Common myeloid progenitor, CD34-positive (primary cell): ENCODE data around the gene CCDC187.

Experiments
- CTCF ChIA-PET: fragments of 350-600 bp; sonication (Branson Sonifier 250); formaldehyde crosslinking; loops from one replicate; lab custom pipeline; 2021; ENCODE audit warnings: antibody characterized with exemption; lab: Charles Lee
- POLR2A ChIA-PET: fragments of 350-600 bp; sonication (Branson Sonifier 250); formaldehyde crosslinking; loops from one replicate; lab custom pipeline; 2021; ENCODE audit warnings: antibody characterized with exemption; lab: Charles Lee
- DNase-seq, 3 donors: peaks; one replicate each; pipeline versions ENCODE4 v3.0.0 to v3.0.0-alpha.2; 2013
- H3K27ac ChIP-seq, 2 experiments: 1 replicate in 1 of 2; 2 replicates in 1 of 2; pipeline ENCODE4 v1.7.0; 2013; ENCODE audit warnings: inconsistent platforms in 2 of 2, low read length in 2 of 2, mild to moderate bottlenecking in 2 of 2, low read depth in 1 of 2, moderate library complexity in 1 of 2; ENCODE audit not compliant: severe bottlenecking in 2 of 2, insufficient read depth in 1 of 2, poor library complexity in 1 of 2
- H3K27me3 ChIP-seq, 5 experiments: replicated peaks in 2 of 5; 1 replicate in 3 of 5; 2 replicates in 2 of 5; pipeline versions ENCODE4 v1.6.1 to v1.7.0; 2013; ENCODE audit warnings: low read length in 4 of 5, mild to moderate bottlenecking in 2 of 5, moderate library complexity in 2 of 5, inconsistent platforms in 1 of 5; ENCODE audit not compliant: insufficient read depth in 5 of 5, control insufficient read depth in 4 of 5
- H3K36me3 ChIP-seq, 4 experiments: 1 replicate in 2 of 4; 2 replicates in 2 of 4; pipeline versions ENCODE4 v1.6.1 to v1.7.0; 2013; ENCODE audit warnings: low read length in 3 of 4, control low read depth in 1 of 4, mild to moderate bottlenecking in 1 of 4; ENCODE audit not compliant: control insufficient read depth in 4 of 4, insufficient read depth in 4 of 4
- H3K4me1 ChIP-seq, 4 experiments: 1 replicate in 3 of 4; 2 replicates in 1 of 4; pipeline versions ENCODE4 v1.6.1 to v1.7.1; 2013; ENCODE audit warnings: low read length in 3 of 4, mild to moderate bottlenecking in 3 of 4, control low read depth in 1 of 4, inconsistent platforms in 1 of 4, moderate library complexity in 1 of 4; ENCODE audit not compliant: control insufficient read depth in 4 of 4, insufficient read depth in 4 of 4; ENCODE audit errors: control extremely low read depth in 1 of 4
- H3K4me3 ChIP-seq, 7 experiments: 1 replicate in 4 of 7; 2 replicates in 3 of 7; pipeline versions ENCODE4 v1.5.1 to v1.7.0; 2013; ENCODE audit warnings: mild to moderate bottlenecking in 7 of 7, low read length in 6 of 7, moderate library complexity in 6 of 7, inconsistent platforms in 2 of 7, low read depth in 2 of 7, control low read depth in 1 of 7; ENCODE audit not compliant: insufficient read depth in 4 of 7, control insufficient read depth in 1 of 7; ENCODE audit errors: extremely low read depth in 1 of 7
- H3K9me3 ChIP-seq, 5 experiments: 1 replicate in 4 of 5; 2 replicates in 1 of 5; pipeline versions ENCODE4 v1.6.1 to v1.7.1; 2013; ENCODE audit warnings: low read length in 4 of 5, mild to moderate bottlenecking in 2 of 5, inconsistent platforms in 1 of 5, low read depth in 1 of 5, moderate library complexity in 1 of 5; ENCODE audit not compliant: control insufficient read depth in 4 of 5, insufficient read depth in 2 of 5; ENCODE audit errors: control extremely low read depth in 1 of 5
- WGBS: methylation state at CpG from one replicate; pipeline ENCODE4 v1.1.5; 2013; ENCODE audit not compliant: insufficient coverage; 5-methylcytosine and 5-hydroxymethylcytosine counted together

The CCDC187 gene

GRCh38 chr9:136262671-136263178 is 41.2 kb downstream of the CCDC187 start:
- Histone ChIP-seq H3K27ac (no peak overlapping the region), H3K9me3 (no peaks in the 10 kb centered on the region), H3K27me3 (no peaks in the 10 kb centered on the region), H3K4me3 (no peak overlapping the region), H3K36me3 (no peaks in the 10 kb centered on the region), H3K4me1 (peaks cover 0 to 15% (median 11%) of the 10 kb centered on the region in 4 experiments)
- POLR2A ChIA-PET: no interaction called here
- WGBS: 100% methylated on average over 2 of the region's 6 CpGs
- no peak for DNase-seq
- CTCF ChIA-PET: interaction anchor here (1.0 to 1.3 kb wide), 2 partner anchors 20 to 36 kb away, joined by 3 to 5 read pairs; no protein-coding TSS in a partner anchor

- H3K36me3 ChIP-seq: no peaks in the 10 kb centered on the region
- no peak overlapping the region for H3K27ac ChIP-seq
- whole genome bisulfite sequencing: 94% methylated on average over 22 of the region's 28 CpGs
- no peaks in the 10 kb centered on the region for H3K9me3 ChIP-seq
- DNase-seq: no peak
- no peaks in the 10 kb centered on the region for H3K27me3 ChIP-seq
- H3K4me1 ChIP-seq: peaks cover 0 to 10% (median 7%) of the 10 kb centered on the region in 4 experiments
- POLR2A ChIA-PET: no interaction called here
- CTCF ChIA-PET: interaction anchor here (1.2 to 1.6 kb wide), 3 partner anchors 11 to 35 kb away, joined by 3 to 7 read pairs (median 5); no protein-coding TSS in a partner anchor
- no peak overlapping the region for H3K4me3 ChIP-seq
Observed at GRCh38 chr9:136261686-136262430, 42.0 kb downstream of the CCDC187 start.

- Histone ChIP-seq H3K27ac (no peak overlapping the region), H3K4me3 (no peak overlapping the region), H3K27me3 (no peaks in the 10 kb centered on the region), H3K9me3 (no peaks in the 10 kb centered on the region), H3K4me1 (peaks cover 0 to 10% (median 7%) of the 10 kb centered on the region in 4 experiments), H3K36me3 (no peaks in the 10 kb centered on the region)
- ChIA-PET CTCF (interaction anchor here (1.2 to 1.6 kb wide), 2 partner anchors 10 to 12 kb away, joined by 3 to 7 read pairs; no protein-coding TSS in a partner anchor), POLR2A (no interaction called here)
- WGBS: 94% methylated on average over 15 of the region's 20 CpGs
- DNase-seq: no peak
Observed at GRCh38 chr9:136260936-136261472, 42.9 kb downstream of the CCDC187 start.

- 98% methylated on average over 10 of the region's 10 CpGs for WGBS
- H3K9me3 ChIP-seq: no peaks in the 10 kb centered on the region
- H3K27ac ChIP-seq: no peak overlapping the region
- H3K36me3 ChIP-seq: no peaks in the 10 kb centered on the region
- no peak overlapping the region for H3K4me3 ChIP-seq
- POLR2A ChIA-PET: no interaction called here
- no peak for DNase-seq
- H3K27me3 ChIP-seq: no peaks in the 10 kb centered on the region
- peaks cover 0 to 10% (median 7%) of the 10 kb centered on the region in 4 experiments for H3K4me1 ChIP-seq
- CTCF ChIA-PET: interaction anchor here (1.6 kb wide), 1 partner anchor 11 kb away, joined by 7 read pairs; no protein-coding TSS in a partner anchor
Observed at GRCh38 chr9:136260521-136260920, 43.4 kb downstream of the CCDC187 start.

DNA sequence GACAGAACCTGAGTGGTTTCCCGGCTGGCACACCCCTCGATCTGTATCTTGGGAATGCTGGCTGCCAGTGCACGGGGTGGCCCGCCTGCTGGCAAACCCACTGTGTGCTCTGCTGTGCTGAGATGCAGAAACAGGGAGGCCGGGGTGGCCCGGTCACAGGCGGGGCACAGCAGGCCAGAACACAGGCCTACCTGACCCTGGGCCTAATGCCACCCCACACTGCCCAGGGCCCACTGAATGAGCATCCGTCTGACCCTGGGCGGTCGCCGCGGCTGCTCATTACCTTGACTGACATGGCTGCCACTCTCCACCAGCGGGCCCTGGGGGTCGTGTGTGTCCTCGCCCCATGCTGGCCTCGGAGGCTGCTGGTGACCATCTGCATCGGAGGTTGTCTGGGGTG is 44.1 kb downstream of the CCDC187 start:
- H3K36me3 ChIP-seq: no peaks in the 10 kb centered on the region
- peaks cover 0 to 10% (median 7%) of the 10 kb centered on the region in 4 experiments for H3K4me1 ChIP-seq
- H3K9me3 ChIP-seq: no peaks in the 10 kb centered on the region
- H3K27me3 ChIP-seq: no peaks in the 10 kb centered on the region
- WGBS: 96% methylated on average over 14 of the region's 17 CpGs
- ChIA-PET POLR2A (no interaction called here), CTCF (interaction anchor here (1.3 kb wide), 1 partner anchor 28 kb away, joined by 4 read pairs; no protein-coding TSS in a partner anchor)
- H3K4me3 ChIP-seq: no peak overlapping the region
- no peak overlapping the region for H3K27ac ChIP-seq
- DNase-seq: no peak

DNA sequence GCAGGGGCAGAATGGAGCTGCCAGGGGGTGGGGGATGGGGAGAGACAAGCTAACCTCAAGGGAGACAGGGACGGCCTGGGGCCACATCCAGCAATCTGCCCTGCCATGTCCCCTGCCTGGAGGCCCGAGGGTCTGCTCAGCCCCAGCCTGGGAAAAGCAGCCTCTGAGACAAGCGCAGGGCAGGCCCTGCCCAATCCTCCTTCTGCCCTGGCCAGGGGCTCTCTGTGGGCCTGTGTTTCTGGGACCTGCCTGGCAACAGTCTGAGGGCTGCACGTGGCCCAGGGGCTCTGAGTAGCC is 44.4 kb downstream of the CCDC187 start:
- H3K9me3 ChIP-seq: no peaks in the 10 kb centered on the region
- ChIA-PET POLR2A (no interaction called here), CTCF (interaction anchor here (1.3 to 2.5 kb wide), 2 partner anchors 8 to 29 kb away, joined by 4 to 6 read pairs; no protein-coding TSS in a partner anchor)
- no peak for DNase-seq
- H3K4me1 ChIP-seq: peaks cover 0 to 10% (median 7%) of the 10 kb centered on the region in 4 experiments
- H3K27me3 ChIP-seq: no peaks in the 10 kb centered on the region
- H3K36me3 ChIP-seq: no peaks in the 10 kb centered on the region
- H3K4me3 ChIP-seq: no peak overlapping the region
- H3K27ac ChIP-seq: no peak overlapping the region
- 36% methylated on average over 4 of the region's 4 CpGs for WGBS
